H1 (cell line): ENCODE data around the gene MRPS18B. TPM values are rescaled to one million over a fixed set of nuclear protein-coding genes. Genes with fewer than 3 reads are reported as not detected.

Source experiments
- CEBPB ChIP-seq: IDR thresholded peaks from 2 replicates; pipeline ENCODE4 v1.6.1; 2012; ENCODE audit warnings: low read depth, low read length
- CHD2 ChIP-seq: IDR thresholded peaks from 2 replicates; pipeline ENCODE4 v1.6.1; 2012; ENCODE audit warnings: low read length, improper control_type of control experiment
- CREB1 ChIP-seq: IDR thresholded peaks from 2 replicates; pipeline ENCODE4 v1.6.1; 2012; ENCODE audit warnings: inconsistent platforms
- EP300 ChIP-seq, 2 experiments: IDR thresholded peaks; 1 replicate in 1 of 2; 2 replicates in 1 of 2; pipeline ENCODE4 v1.6.1; 2011 to 2012; ENCODE audit warnings: low read depth in 2 of 2, low read length in 2 of 2, mild to moderate bottlenecking in 2 of 2, borderline replicate concordance in 1 of 2, inconsistent platforms in 1 of 2, moderate library complexity in 1 of 2
- JUND ChIP-seq: IDR thresholded peaks from 2 replicates; pipeline ENCODE4 v1.6.1; 2011; ENCODE audit warnings: mild to moderate bottlenecking, improper control_type of control experiment, low read length
- NANOG ChIP-seq: IDR thresholded peaks from 2 replicates; pipeline ENCODE4 v1.6.1; 2011; ENCODE audit warnings: low read length, low read depth, mild to moderate bottlenecking, inconsistent platforms; ENCODE audit not compliant: insufficient read depth, poor library complexity, severe bottlenecking
- POU5F1 ChIP-seq: IDR thresholded peaks from 2 replicates; pipeline ENCODE4 v1.6.1; 2011; ENCODE audit warnings: low read depth, mild to moderate bottlenecking, low read length, moderate library complexity
- TBP ChIP-seq: IDR thresholded peaks from 2 replicates; pipeline ENCODE4 v1.6.1; 2011; ENCODE audit warnings: low read depth, low read length, improper control_type of control experiment
- polyA plus RNA-seq, 7 experiments: library from polyadenylated mRNA; depleted of rRNA in 3 of 7; stranded (reverse) in 5 of 7; unstranded in 2 of 7; fragments of >200 nt in 5 of 7; fragments of 200-250 nt in 2 of 7; gene quantifications; 1 replicate in 5 of 7; 2 replicates in 1 of 7; 4 replicates in 1 of 7; pipeline versions ENCODE4 v1.2.1 to v1.2.3, GENCODE V29; 2011 to 2013; ENCODE audit warnings: missing spikeins in 2 of 7, mixed read lengths in 2 of 7
- total RNA-seq: library from RNA; stranded (reverse); fragmentation: NEBNext Ultra II Directional; extraction: Animal tissue kit (Norgen Biotek cat#: 25700); gene quantifications from 2 replicates; pipeline ENCODE4 v1.2.1, GENCODE V29; 2021
- TF ChIP-seq, protein P1 (sequence below): fragments of 300-600 bp; sonication (generic); IDR thresholded peaks from 2 replicates; pipeline ENCODE4 v1.7.1; 2012; ENCODE audit warnings: low read length, moderate library complexity, mild to moderate bottlenecking, inconsistent platforms; ENCODE audit not compliant: insufficient replicate concordance

MRPS18B gene
- total and polyA plus RNA-seq, 2 of the 8 experiments (the other 6 are each of a cell fraction or from before 2014, with no cell fraction given) = 57.8 to 83.3 TPM

DNA sequence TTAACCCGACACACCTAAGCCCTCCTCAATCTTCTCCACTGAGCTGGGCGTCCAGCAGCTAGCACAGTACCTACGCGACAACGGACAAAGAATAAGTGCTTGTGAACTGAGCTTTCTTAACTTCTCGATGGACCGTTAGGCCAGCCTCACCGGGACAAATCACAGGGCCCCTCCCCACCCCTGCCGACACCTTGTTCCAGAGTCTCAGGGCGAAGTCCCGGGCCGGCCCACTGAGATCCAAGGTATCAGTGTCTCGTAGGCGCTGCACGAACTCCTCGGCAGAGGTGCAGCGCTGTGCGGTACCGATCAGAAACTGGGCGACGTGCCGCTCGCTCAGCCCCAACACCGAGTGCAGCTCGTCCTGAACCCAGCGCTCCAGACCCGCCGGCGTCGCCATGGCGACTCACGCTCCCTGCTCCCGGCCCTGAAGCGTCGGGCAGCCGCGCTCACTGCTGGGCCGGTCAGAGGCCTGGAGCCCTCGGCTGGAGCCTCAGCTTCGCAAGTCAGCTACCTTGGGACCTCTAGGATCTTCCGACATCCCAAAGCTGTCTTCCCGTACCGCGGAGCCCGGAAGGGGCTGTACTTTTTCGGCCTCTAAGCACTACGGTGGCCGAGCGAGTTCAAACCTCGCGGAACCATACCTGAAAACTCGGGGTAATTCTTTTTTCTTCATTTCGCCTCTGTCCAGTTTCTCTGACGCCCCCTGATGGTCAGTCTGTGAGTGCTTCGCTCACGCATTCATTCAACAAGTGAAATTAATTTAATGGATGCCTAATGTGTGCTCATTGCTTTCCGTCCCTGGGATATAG is 55.0 kb downstream of the MRPS18B start, which contains the start of gene DHX16 (continued):
- TF ChIP-seq JUND = peak; percentile 13; the same call in 1 of the 2 replicates
- TF ChIP-seq NANOG = no peak
- TF ChIP-seq TBP = peak; percentile 20; the same call in 1 of the 2 replicates
- 0 out of 3 replicates have a peak, but pooled peaks of 1 of the 2 experiments have one; percentile 32 for TF ChIP-seq EP300 (IDR thresholded peaks at IDR 0.05; ENCODE audit: borderline replicate concordance in 1 of 2, low read depth in 2 of 2, low read length in 2 of 2)
- TF ChIP-seq POU5F1 = no peak
- no peak for TF ChIP-seq CEBPB
- TF ChIP-seq CHD2 = peak; percentile 84
- TF ChIP-seq, protein P1, sequence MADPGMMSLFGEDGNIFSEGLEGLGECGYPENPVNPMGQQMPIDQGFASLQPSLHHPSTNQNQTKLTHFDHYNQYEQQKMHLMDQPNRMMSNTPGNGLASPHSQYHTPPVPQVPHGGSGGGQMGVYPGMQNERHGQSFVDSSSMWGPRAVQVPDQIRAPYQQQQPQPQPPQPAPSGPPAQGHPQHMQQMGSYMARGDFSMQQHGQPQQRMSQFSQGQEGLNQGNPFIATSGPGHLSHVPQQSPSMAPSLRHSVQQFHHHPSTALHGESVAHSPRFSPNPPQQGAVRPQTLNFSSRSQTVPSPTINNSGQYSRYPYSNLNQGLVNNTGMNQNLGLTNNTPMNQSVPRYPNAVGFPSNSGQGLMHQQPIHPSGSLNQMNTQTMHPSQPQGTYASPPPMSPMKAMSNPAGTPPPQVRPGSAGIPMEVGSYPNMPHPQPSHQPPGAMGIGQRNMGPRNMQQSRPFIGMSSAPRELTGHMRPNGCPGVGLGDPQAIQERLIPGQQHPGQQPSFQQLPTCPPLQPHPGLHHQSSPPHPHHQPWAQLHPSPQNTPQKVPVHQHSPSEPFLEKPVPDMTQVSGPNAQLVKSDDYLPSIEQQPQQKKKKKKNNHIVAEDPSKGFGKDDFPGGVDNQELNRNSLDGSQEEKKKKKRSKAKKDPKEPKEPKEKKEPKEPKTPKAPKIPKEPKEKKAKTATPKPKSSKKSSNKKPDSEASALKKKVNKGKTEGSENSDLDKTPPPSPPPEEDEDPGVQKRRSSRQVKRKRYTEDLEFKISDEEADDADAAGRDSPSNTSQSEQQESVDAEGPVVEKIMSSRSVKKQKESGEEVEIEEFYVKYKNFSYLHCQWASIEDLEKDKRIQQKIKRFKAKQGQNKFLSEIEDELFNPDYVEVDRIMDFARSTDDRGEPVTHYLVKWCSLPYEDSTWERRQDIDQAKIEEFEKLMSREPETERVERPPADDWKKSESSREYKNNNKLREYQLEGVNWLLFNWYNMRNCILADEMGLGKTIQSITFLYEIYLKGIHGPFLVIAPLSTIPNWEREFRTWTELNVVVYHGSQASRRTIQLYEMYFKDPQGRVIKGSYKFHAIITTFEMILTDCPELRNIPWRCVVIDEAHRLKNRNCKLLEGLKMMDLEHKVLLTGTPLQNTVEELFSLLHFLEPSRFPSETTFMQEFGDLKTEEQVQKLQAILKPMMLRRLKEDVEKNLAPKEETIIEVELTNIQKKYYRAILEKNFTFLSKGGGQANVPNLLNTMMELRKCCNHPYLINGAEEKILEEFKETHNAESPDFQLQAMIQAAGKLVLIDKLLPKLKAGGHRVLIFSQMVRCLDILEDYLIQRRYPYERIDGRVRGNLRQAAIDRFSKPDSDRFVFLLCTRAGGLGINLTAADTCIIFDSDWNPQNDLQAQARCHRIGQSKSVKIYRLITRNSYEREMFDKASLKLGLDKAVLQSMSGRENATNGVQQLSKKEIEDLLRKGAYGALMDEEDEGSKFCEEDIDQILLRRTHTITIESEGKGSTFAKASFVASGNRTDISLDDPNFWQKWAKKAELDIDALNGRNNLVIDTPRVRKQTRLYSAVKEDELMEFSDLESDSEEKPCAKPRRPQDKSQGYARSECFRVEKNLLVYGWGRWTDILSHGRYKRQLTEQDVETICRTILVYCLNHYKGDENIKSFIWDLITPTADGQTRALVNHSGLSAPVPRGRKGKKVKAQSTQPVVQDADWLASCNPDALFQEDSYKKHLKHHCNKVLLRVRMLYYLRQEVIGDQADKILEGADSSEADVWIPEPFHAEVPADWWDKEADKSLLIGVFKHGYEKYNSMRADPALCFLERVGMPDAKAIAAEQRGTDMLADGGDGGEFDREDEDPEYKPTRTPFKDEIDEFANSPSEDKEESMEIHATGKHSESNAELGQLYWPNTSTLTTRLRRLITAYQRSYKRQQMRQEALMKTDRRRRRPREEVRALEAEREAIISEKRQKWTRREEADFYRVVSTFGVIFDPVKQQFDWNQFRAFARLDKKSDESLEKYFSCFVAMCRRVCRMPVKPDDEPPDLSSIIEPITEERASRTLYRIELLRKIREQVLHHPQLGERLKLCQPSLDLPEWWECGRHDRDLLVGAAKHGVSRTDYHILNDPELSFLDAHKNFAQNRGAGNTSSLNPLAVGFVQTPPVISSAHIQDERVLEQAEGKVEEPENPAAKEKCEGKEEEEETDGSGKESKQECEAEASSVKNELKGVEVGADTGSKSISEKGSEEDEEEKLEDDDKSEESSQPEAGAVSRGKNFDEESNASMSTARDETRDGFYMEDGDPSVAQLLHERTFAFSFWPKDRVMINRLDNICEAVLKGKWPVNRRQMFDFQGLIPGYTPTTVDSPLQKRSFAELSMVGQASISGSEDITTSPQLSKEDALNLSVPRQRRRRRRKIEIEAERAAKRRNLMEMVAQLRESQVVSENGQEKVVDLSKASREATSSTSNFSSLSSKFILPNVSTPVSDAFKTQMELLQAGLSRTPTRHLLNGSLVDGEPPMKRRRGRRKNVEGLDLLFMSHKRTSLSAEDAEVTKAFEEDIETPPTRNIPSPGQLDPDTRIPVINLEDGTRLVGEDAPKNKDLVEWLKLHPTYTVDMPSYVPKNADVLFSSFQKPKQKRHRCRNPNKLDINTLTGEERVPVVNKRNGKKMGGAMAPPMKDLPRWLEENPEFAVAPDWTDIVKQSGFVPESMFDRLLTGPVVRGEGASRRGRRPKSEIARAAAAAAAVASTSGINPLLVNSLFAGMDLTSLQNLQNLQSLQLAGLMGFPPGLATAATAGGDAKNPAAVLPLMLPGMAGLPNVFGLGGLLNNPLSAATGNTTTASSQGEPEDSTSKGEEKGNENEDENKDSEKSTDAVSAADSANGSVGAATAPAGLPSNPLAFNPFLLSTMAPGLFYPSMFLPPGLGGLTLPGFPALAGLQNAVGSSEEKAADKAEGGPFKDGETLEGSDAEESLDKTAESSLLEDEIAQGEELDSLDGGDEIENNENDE = no peak
- TF ChIP-seq CREB1 = peak; percentile 55; the same call in 1 of the 2 replicates
- TF ChIP-seq, all 59 proteins: peak for 21
